GM12891 (cell line): ENCODE measurements around the gene RNF145.

Experiments
- PAX5 ChIP-seq: IDR thresholded peaks from 2 replicates; pipeline ENCODE4 v1.6.1; 2011; ENCODE audit warnings: low read length, moderate library complexity, mild to moderate bottlenecking; ENCODE audit not compliant: insufficient read depth, severe bottlenecking
- POLR2A ChIP-seq: IDR thresholded peaks from 2 replicates; pipeline ENCODE4 v1.6.1; 2011; ENCODE audit warnings: low read depth, low read length, control low read depth
- POLR2AphosphoS5 ChIP-seq: IDR thresholded peaks from 2 replicates; pipeline ENCODE4 v1.6.1; 2011; ENCODE audit warnings: low read depth, low read length, control low read depth
- POU2F2 ChIP-seq: IDR thresholded peaks from 2 replicates; pipeline ENCODE4 v1.6.1; 2011; ENCODE audit warnings: low read depth, mild to moderate bottlenecking, control low read depth, low read length, moderate library complexity

- no peak for TF ChIP-seq POLR2A
- no peak for TF ChIP-seq PAX5
- no peak for TF ChIP-seq POLR2AphosphoS5
- no peak for TF ChIP-seq POU2F2
Observed at GRCh38 chr5:159223469-159223868, 14.1 kb upstream of the RNF145 start.
